CD1c-positive myeloid dendritic cell (primary cell): Measurements from ENCODE around the gene ADARB2.

Experiments used
- DNase-seq: peaks from one replicate; pipeline ENCODE4 v3.0.0-alpha.2; 2016; ENCODE audit errors: extremely low spot score

The ADARB2 gene

DNA sequence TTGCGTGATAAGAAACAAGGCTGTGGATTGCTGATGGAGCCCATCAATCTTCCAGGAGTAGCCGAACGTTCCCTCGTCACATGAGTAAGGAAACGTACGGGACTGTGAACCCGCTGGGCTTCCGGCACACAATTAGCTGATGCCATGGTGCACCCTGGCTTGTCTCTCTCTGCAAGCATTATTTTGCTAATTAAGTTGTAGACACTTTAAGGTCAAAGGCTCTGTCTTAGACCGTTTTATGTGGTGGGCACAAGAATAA, 50.9 kb downstream of the ADARB2 start:
- no peak for DNase-seq

- no peak for DNase-seq
Measured at GRCh38 chr10:1685699-1686490, 51.4 kb downstream of the ADARB2 start.

GRCh38 chr10:1684991-1685390, 52.3 kb downstream of the ADARB2 start:
- DNase-seq: no peak

DNA sequence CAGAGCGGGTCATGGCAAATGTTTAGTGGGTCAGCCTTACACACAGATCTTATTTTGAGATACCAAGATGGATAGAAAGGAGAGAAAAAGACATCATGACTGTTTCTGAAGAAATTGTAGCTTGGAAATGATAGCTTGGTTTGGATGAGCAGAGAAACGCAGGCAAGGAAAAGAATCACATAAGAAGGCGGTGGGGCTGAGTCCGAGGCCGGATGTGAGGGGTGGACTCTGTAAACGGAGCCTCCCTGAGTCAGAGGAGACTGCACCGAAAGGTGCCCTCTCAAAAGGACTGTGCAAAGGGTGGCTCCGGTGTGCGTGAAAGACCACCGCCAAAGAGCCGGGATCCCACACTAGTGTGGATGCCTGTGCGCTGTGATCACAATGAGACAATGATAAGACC, 53.7 kb downstream of the ADARB2 start:
- DNase-seq: no peak

- no peak for DNase-seq
Measured at GRCh38 chr10:1679821-1680650, 57.3 kb downstream of the ADARB2 start.

GRCh38 chr10:1678084-1678483, 59.2 kb downstream of the ADARB2 start:
- no peak for DNase-seq

DNA sequence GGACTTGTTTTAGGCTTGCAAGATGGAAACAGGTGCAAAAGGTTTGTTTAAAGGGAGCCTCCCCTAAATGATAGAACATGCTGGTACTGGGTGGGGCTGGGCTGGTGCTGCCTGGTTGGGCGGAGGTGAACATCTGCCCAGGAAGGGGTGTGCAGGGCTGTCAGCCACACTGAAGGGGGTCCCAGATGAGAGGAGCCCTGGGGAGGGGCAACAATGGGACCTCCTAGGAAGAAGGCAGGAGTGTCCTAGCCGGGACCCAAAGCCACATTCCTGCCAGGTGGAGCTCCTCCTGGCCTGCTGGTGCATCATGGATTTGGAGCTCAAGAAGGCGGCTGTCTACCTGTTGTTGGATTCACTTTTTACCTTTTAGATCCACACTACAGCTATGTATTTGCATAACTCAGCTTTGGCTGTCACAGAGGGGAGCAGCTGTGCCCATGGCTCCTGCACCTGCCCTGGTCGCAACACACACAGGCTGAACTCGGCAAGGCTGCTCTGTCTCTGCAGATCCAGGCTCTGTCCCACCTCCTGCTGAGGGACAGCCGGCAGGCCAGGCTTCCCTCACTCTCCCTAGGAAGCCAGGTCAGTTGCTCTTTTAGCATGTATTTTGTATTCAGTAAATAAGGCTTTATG, 59.9 kb downstream of the ADARB2 start:
- DNase-seq: no peak

DNA sequence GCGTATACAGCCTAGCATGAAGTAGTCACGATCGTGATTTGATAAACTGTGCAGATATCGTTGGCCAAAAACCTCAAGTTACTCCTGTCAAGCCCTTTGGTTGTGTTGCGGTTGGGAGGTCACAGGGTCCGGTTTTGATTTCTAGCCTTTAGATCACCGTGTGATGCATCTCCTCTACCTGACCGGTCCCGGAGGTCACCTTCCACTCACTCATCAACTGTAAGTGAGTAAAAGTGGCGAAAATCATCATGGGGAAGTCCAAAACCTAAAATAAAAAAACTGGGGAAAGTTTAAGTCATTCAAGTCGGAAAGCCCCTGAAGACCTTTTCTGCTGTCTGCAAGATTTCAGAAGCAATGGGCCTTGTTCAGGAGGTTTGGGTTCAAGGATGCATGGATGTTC, 62.8 kb downstream of the ADARB2 start:
- no peak for DNase-seq

- DNase-seq: no peak
Measured at GRCh38 chr10:1673568-1674345, 63.6 kb downstream of the ADARB2 start.

DNA sequence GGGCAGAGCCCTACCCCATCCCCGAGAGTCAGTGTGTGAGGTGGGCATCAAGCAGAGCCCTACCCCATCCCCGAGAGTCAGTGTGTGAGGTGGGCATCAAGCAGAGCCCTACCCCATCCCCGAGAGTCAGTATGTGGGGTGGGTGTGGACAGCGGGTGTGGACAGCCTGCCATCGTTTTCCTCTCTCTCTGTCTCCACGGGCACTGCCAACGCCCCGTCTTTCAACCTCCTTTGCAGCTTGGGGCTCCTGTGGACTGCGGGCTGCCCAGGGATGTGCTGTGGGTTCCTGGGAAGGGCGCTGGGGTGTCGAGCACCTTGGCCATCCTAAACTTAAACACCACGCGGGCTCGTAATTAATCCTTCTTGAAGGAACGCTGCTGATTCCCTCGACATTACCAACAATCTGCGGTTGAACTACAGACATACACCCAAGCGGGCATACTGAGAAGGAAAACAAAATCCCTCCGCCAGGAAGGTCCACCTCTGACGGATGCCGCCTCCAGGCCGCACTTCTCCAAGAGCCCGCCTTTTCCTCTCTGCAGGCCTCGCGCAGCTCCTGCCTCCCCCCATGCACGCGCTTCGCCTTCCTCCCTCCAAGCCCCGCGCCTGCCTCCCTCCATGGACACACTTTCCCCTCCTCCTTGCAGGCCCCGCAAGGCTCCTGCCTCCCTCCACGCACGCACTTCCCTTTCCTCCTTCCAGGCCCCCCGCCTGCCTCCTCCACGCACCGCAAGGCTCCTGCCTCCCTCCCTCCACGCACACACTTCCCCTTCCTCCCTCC, 65.1 kb downstream of the ADARB2 start:
- DNase-seq: no peak

GRCh38 chr10:1671366-1672000, 65.8 kb downstream of the ADARB2 start:
- DNase-seq: no peak

DNA sequence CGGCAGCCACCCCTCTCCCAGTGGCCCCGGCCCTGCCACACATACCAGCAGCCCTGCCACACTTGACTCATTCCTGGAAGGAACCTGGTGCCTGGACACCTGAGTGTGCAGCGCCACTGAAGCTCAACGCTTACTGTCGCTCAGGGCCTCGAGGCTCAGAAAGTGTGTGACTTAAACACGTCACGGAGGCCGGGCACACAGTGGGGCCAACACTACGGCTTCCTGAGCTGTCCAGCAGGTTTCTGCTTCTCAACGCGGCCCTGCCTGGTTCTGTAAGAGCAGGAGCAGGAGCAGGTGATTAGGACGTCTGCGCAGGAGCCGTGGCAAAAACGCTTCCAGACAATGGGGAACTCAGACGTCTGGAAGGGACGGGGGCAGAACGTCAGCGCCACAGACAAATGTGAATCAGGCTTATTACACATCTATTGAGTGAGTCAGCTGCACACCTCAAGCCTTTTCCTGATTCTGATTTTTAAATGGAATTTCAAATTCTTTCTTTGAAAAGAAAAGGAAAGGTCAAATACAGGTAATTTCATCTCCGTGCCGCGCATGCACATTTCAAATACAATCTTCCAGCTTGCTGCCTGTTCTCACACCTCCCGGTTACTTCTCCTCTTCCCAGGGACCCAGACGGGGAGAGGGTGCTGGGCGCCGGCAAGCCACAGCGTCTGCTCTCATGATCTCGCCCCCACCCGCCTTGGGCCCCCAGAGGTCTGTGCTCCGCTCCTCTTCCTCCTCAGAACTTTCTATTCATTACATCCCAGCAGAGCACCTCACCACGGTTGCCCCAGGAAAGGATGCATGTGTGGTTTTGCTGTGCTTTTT, 66.6 kb downstream of the ADARB2 start:
- no peak for DNase-seq

DNA sequence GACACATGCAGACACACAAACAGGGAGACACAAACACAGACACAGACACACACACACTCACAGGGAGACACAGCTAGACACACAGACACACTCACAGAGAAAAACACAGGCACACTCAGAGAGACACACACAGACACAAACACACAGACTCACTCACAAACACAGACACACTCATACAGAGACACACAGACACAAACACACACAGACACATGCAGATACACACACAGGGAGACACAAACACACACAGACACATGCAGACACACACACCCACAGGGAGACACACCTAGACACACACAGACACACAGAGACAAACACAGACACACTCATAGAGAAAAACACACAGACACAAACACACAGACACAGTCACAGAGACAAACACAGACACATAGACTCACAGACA, 67.9 kb downstream of the ADARB2 start:
- DNase-seq: no peak

- no peak for DNase-seq
Measured at GRCh38 chr10:1668399-1668798, 68.9 kb downstream of the ADARB2 start.

DNA sequence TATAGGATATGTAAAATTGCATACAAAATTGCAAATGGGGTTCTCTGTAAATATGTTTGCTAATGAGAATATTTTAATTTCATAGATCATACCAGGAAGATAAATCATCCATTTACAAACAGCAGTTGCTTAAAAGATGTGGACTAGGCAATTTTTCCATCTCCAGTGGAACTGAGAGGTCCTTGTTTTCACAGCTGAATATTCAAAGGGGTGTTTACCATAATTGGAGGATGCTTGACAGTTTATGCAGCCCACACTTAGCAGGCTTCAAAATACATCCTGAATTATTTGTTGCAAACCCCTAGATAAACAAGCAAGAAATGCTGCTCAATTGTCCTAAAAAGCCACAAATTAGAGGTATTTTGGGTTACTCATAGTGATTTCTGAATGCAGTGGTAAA, 69.9 kb downstream of the ADARB2 start:
- DNase-seq: no peak

- no peak for DNase-seq
Measured at GRCh38 chr10:1666147-1666546, 71.2 kb downstream of the ADARB2 start.

DNA sequence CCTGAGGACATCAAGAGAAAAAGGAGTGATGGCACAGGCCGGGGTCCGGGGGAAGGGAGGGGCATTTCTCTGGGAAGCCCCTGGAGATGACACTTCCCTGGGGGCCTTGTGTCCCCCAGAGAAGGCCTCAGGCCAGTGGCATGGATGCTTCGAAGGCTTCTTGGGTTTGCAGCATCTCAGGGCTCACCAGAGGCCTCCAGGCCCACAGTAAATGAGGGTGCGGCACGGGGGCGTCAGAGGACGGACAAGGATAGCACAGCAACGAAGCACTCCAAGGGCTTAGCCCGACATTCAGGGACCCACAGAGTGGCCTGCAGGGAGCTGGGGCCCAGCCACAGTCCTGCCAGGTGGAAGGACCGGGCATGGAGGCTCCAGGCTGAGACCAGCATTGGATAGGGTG, 71.6 kb downstream of the ADARB2 start:
- DNase-seq: no peak

GRCh38 chr10:1665021-1665661, 72.2 kb downstream of the ADARB2 start:
- DNase-seq: no peak

- DNase-seq: no peak
Measured at GRCh38 chr10:1664333-1664964, 72.9 kb downstream of the ADARB2 start.
